ENCODE data around the gene RHOB.
"Not testable (repeated sequence)": the region's sequence is repeated elsewhere in the genome, so short reads cannot be mapped to it uniquely, and the experiment has no call there.

Gene RHOB

GRCh38 chr2:20416723-20417122, 30.2 kb upstream of the RHOB start:
- no peak overlapping the region for H3K4me3 ChIP-seq (ENCODE audit: low read depth, low read length)
- TF ChIP-seq CTCF (IDR thresholded peaks at IDR 0.05; ENCODE audit: borderline replicate concordance, insufficient read depth, low read depth, low read length) = no peak

DNA sequence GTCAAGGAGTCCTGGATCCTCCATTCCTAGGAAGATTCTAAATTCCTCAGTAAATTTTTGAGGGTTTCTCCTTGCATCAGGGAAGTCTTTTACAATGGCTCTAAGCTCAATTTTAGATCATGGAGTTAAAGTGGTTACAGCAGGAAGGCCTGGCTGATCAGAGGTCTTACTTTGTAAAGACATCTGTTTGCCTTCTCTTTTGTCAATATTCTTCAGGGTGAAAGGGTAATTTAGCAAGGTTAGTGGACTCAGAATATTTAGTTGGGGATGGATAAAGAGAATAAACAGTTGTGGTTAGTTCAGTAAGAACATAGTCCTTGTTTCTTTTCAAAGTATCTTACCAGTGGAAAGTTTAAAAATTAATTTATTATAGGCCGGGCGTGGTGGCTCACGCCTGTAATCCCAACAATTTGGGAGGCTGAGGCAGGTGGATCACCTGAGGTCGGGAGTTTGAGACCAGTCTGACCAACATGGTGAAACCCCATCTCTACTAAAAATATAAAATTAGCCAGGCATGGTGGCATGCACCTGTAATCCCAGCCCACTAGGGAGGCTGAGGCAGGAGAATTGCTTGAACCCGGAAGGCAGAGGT, 29.5 kb upstream of the RHOB start:
- not testable (repeated sequence) for H3K4me3 ChIP-seq (ENCODE audit: low read depth, low read length)

DNA sequence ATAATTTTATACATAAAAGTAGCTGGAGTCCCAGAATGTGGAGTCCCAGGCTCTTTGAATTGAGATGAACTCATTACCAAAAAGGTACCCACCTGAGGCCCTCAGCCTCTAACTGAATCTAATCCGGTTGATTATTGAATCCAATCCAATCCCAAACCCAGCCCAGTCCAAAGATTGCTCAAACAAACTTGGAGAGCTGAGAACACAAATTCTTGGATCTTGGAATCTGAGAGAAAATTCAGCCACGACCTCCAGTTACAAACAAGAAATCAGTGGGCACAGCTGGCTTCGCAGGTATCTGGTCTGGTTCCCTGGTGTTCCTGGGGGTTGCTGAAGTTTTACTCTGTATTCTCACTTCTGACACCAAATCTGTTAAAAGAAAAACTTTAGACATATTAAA, 28.4 kb upstream of the RHOB start:
- no peak overlapping the region for H3K4me3 ChIP-seq (ENCODE audit: low read depth, low read length)

GRCh38 chr2:20419007-20419576, 27.8 kb upstream of the RHOB start:
- H3K4me3 ChIP-seq (ENCODE audit: low read depth, low read length) = no peak overlapping the region
- TF ChIP-seq CTCF (IDR thresholded peaks at IDR 0.05; ENCODE audit: borderline replicate concordance, insufficient read depth, low read depth, low read length) = no peak

More for the DNA sequence above, 28.4 kb upstream of the RHOB start:
- no peak for TF ChIP-seq CTCF (IDR thresholded peaks at IDR 0.05; ENCODE audit: borderline replicate concordance, insufficient read depth, low read depth, low read length)

DNA sequence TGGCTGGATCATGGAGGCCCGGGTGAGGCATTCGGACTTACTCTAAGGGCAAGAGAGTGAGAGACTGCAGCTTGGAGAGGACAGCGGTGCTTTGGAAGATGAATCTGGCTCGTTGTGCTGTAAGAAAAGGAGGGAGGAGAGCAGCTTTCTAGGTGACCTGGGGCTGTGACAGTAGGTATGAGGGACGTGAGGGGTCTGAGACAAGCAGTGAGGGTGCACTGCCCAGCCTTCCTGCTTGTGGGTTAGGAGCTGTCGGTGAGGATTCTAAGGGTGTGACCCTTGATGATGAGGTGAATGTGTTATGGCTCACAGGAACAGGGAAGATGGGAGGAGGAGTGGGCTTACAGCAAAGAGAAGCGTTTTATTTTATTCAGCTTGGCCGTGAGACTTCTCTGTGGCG, 27.1 kb upstream of the RHOB start:
- no peak for TF ChIP-seq CTCF (IDR thresholded peaks at IDR 0.05; ENCODE audit: borderline replicate concordance, insufficient read depth, low read depth, low read length)
- no peak overlapping the region for H3K4me3 ChIP-seq (ENCODE audit: low read depth, low read length)

DNA sequence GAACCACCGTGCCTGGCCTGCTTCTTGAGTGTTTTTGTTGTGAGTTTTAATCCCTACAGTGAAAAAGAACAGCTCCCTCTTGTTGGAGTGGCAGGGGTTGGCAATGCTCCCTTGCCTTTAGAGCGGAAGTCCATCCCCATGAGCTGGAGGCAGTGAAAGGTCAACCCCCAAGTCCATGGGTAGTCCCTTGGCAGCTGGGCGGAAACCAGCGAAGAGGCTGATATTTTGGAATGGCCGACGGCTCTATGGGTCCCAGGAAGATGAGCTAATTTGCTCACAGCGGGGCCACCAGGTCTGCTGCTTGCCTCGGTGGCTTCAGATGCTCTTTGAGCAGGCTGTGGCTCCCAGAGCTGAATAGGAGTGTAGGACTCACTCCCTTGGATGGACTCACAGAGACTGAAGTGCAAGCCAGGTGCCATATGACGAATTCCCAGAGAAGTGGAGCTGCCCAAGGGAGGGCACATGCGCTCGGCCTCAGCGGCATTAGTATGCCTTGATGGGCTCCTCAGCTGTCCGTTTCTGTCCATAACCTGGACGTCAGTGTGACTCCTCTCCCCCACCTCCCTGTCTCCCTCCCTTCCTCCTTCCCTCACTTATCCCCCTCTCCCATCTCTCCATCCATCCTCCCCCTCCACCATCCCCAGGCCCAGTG, 25.4 kb upstream of the RHOB start:
- TF ChIP-seq CTCF (IDR thresholded peaks at IDR 0.05; ENCODE audit: borderline replicate concordance, insufficient read depth, low read depth, low read length) = no peak
- no peak overlapping the region for H3K4me3 ChIP-seq (ENCODE audit: low read depth, low read length)

DNA sequence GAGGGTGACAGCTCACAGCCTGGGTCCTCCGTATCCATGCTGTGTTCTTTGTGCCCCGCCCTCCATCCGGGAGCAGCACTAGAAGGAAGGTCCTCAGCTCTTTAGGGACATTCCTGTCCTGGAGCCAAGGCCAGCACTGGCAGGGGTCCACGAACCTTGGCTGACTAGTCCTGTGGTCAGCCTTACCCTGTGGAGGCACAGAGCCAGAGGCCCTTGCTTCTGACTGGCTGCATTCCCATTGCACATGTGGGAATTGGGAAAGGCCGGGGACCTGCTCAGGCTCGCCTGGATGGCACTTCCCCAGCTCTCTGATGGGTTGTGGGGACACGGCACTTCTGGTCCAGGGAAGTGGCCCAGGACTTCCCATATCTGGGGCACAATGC, 24.9 kb upstream of the RHOB start:
- TF ChIP-seq CTCF (IDR thresholded peaks at IDR 0.05; ENCODE audit: borderline replicate concordance, insufficient read depth, low read depth, low read length) = no peak
- no peak overlapping the region for H3K4me3 ChIP-seq (ENCODE audit: low read depth, low read length)

Measured in GM12875 (cell line).